GM20431 (cell line): ENCODE data around the gene AARS2.

Experiments used
- in situ Hi-C: fragments of 300-500 bp; cut with MseI, MboI; formaldehyde crosslinking; loops from one replicate; pipeline ENCODE4 v1.15.0; 2020; ENCODE audit warnings: low sequenced_read_pairs; ENCODE audit not compliant: unreplicated experiment

The AARS2 gene

DNA sequence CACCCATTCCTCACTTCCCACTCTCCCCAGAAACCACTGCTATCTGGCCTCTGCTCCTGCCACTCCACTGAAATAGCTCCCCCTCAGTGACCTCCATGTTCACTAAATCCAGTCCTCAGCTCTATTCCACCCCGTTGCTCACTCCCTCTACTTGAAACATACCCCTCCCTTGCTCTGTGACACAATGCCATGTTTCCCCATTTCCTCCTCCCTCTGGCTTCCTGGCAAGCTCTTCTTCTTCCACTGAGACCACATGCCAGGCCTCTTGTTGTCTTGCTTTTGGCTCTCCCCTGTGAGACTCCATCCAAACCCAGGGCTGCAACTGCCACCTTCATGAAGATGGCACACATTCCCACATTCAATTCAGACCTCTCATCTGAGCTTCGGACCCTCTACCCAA lies 29.0 kb downstream of the AARS2 start:
- in situ Hi-C loops = no loop called here

DNA sequence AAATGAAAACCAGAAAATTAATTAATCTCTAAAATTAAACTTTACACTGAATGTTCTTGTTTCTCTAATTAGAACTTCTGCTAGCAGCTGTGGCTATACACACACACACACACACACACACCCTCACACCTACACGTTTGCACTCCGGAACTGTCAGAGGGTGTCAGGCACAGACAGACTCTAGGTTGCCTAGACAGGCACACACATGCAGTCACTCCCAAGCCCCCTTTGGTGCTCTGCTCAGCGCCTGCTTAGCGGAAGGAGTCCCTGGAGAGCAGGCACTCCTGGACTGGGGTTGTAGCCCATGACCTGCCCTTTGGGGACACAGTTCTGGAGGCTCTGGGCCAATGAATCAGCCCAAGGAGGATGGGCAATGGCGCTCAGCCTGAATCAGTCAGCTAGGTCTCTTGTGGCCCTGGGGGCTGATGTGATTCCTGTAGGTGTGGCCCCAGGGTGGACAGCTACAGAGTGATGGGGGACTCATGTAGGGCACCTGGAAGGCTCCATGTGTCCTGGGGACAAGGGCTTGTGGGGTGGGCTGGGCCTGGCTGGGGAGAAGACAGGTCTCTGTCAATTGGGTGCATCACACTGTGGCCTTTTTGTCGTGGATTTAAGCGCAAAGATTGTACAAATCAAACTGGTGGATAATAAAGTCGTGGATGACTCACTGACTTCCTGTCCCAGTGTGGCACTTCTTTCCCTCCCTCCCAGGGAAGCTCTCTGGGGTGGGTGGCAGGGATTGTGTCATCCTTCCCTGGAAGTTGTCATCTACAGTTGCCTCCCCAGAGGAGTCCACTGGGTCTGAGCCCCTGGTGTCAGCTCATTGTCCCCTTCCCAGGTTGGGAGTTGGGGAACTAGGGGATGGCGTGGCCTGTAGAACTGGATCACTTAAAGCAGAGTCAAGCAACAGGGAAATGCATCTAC lies 34.1 kb downstream of the AARS2 start:
- in situ Hi-C loops = loop anchor here (10.0 kb wide), 1 partner anchor 56 kb away; no protein-coding TSS in a partner anchor

DNA sequence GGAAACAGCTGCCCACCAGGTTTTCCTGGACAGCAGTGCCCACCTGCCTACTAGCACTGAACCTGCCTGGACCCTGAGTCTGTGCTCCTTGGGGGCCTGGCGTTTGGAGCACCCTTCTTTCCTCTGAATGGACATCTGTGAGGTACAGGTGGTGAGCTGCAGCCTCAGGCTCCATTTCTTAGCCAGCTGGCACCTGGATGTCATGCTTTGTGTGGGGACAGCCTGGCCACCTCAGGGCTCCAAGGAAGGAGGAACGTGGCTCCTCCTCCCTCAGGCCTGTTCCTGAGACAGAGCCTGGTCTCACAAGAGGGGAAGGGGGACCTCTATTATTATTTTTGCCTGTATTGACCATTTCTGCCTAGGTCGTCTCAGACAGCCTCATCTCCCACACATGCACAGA lies 34.8 kb downstream of the AARS2 start:
- in situ Hi-C loops = loop anchor here (10.0 kb wide), 1 partner anchor 56 kb away; no protein-coding TSS in a partner anchor

DNA sequence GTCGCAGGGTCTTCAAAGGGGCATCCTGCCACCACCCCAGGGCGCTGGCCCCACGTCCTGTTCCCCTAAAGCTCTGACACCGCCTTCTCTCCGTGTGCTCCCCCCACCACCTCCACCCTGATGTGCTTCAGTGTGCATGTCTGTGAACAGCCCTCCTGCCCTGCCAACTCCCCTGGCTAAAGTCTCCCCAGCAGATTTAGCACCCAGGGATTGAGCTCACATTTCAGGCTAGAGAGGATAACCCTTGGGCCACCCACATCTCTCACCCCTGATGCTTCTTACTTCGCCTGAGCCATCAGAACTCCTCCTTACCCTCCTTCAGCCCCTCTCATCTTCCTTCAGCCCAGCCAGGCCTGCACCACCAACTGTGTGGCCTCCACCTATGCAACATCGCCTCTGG lies 35.4 kb downstream of the AARS2 start:
- in situ Hi-C loops = loop anchor here (10.0 kb wide), 1 partner anchor 57 kb away; no protein-coding TSS in a partner anchor

DNA sequence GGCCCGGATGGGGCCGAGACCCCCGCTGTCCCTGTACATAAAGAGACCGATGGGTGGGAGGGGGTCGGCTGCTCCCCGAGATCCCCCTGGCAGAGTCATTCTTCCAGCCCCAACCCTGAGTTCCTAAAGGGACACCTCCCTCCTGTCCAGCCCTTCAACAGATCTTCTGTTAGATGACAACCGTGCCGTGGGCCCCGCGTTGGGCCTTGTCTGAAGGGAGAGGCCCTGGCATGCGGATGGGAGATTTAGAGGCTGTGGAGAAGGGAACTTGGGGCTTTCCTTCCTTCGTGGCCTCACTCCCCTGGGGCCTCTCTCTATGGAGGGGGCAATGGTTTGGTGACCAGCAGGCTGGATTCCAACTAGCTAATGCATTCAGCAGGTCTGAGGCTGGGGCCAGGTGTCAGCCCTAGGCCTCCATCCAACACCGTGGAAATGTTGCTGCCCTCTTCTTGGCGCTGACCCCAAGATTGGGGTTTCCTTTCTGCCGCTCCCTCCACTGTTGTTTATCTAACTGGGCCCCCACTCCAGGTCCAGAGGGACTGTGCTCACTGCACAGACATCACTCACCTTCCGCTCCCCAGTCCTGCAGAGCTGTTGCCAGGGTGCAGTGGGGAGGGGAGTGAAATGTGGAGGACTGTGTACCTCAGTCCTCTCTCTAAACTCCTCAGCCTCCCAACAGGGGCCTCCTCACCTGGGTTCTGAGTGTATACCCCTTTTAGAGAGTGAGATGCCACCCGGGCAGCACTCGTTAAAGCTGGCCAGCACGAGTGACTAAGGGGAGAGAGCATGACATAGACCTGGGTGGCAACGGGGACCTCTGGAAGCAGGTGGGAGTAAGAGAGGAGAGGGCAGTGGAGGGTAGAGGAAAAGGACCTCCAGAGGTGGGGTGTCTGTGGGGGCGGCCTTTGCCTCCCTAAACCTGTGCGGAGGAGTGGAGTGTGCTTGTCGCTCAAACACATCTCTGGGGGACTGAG lies 36.2 kb downstream of the AARS2 start:
- in situ Hi-C loops = loop anchor here (10.0 kb wide), 1 partner anchor 58 kb away; no protein-coding TSS in a partner anchor

DNA sequence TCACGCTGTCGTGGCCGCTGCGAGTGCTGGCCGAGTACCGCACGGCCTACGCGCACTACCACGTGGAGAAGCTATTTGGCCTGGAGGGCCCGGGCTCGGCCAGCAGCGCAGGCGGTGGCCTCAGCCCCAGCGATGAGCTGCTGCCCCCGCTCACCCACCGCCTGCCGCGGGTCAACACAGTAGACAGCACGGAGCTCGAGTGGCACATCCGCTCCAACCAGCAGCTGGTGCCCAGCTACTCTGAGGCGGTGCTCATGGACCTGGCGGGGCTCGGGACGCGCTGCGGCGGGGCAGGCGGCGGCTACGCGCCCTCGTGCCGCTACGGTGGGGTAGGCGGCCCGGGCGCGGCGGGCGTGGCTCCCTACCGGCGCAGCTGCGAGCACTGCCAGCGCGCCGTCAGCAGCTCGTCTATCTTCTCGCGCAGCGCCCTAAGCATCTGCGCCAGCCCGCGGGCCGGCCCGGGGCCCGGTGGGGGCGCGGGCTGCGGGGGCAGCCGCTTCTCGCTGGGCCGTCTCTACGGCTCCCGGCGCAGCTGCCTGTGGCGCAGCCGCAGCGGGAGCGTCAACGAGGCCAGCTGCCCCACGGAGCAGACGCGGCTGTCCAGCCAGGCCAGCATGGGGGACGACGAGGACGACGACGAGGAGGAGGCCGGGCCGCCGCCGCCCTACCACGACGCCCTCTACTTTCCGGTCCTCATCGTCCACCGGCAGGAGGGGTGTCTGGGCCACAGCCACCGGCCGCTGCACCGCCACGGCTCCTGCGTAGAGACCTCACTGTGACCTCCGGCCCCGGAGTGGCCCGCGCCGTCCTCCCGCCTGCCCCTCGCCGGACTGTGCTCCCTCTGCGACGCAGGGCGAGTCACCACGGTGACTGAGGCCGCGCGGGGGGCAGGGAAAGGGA lies 37.1 kb downstream of the AARS2 start:
- in situ Hi-C loops = loop anchor here (10.0 kb wide), 1 partner anchor 59 kb away; no protein-coding TSS in a partner anchor

DNA sequence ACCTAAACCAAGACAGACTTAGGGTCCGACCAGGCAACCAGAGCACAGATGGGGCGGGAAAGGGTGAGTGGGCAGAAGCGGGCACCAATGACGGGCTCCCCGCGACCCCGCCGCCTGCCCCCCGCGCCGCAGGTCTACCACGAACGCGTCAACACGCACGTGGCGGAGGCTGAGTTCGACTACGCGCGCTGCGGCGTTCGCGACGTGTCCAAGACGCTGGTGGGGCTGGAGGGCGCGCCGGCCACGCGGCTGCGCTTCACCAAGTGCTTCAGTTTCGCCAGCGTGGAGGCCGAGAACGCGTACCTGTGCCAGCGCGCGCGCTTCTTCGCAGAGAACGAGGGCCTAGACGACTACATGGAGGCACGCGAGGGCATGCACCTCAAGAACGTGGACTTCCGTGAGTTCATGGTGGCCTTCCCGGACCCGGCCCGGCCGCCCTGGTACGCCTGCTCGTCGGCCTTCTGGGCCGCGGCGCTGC lies 37.8 kb downstream of the AARS2 start:
- in situ Hi-C loops = loop anchor here (10.0 kb wide), 1 partner anchor 59 kb away; no protein-coding TSS in a partner anchor

DNA sequence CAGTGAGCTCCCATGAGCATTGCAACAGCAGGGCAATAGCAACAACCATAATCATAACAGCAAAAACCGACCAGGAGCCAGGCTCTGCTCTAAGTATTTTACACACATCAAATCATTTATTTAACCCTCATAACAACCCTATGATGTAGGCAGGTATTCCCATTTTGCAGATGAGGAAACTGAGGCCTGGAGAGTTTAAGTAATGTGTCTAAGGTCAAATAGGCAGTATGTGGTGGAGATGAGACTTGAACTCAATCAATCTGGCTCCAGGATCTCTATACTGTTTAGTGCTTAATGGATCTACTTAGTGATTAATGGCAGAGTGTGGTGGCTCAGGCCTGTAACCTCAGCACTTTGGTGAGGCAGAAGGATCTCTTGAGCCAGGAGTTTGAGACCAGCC lies 39.5 kb downstream of the AARS2 start:
- in situ Hi-C loops = loop anchor here (10.0 kb wide), 1 partner anchor 61 kb away; no protein-coding TSS in a partner anchor

DNA sequence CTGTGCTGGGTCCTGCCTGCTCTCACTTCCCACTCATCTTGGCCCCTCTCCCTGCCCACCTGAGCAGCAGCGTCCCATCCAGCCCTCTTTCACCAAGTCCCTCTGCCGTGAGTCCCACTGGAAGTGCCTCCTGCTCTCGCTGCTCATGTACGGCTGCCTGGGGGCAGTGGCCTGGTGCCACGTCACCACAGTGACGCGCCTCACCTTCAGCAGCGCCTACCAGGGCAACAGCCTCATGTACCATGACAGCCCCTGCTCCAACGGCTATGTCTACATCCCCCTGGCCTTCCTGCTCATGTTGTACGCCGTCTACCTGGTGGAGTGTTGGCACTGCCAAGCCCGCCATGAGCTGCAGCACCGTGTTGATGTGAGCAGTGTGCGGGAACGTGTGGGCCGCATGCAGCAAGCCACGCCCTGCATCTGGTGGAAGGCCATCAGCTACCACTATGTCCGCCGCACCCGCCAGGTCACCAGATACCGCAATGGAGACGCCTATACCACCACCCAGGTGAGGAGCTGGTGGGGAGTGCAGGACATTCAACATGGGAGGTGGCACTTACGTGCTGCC lies 40.1 kb downstream of the AARS2 start:
- in situ Hi-C loops = loop anchor here (10.0 kb wide), 1 partner anchor 62 kb away; no protein-coding TSS in a partner anchor

DNA sequence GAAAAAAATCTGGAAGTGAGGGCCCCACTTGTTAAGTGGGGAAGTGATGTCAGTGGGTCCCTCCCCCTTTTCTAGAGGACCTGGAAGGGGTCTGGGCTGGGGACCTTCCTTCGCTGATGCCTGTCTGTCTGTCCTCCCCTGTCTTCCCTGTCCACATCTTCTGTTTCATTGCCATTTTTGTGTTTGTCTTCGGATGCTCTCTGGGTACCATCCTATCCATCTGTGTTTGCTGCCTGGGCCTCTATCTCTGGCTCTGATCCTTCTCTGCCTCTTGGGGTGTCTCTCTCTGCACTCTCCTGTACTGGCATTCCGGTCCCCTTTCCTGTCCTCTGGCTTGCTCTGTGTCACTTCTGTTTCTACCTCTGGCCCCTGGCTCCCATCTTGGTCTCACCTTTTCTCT lies 40.6 kb downstream of the AARS2 start:
- in situ Hi-C loops = loop anchor here (10.0 kb wide), 1 partner anchor 62 kb away; no protein-coding TSS in a partner anchor

DNA sequence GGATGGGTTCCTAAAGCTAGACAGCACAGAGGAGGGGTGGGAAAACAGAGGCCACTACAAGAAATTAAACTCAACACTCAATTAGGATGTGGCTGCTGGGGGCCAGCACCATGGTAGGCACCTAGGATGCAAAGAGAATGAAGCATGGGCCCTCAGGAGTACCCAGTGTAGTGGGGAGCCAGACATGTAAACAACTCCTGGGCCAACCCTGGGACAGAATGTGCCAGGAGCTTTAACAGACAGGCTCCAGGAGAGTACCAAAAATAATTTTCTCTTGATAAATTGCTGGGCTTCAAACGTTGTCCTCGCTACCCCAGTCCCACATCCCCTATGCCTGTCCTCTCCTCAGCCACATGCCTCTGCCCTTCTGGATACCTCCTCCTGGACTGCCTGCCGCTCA lies 41.2 kb downstream of the AARS2 start:
- in situ Hi-C loops = loop anchor here (10.0 kb wide), 1 partner anchor 63 kb away; no protein-coding TSS in a partner anchor

DNA sequence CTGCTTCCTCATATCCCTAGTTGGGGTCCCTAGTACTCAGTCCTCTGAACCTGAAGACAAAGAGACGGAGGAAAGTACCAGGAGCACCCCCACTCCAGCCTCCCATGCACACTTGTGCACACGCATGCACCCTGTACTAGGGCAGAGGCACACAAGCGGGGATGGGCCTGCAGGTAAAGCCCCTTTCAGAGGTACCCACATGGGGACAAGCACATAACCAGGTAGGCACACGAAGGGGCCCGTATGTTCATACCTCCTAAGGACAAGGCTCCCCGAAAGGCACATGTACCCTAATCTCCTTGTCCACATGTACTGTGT lies 41.8 kb downstream of the AARS2 start:
- in situ Hi-C loops = loop anchor here (10.0 kb wide), 1 partner anchor 63 kb away; no protein-coding TSS in a partner anchor

DNA sequence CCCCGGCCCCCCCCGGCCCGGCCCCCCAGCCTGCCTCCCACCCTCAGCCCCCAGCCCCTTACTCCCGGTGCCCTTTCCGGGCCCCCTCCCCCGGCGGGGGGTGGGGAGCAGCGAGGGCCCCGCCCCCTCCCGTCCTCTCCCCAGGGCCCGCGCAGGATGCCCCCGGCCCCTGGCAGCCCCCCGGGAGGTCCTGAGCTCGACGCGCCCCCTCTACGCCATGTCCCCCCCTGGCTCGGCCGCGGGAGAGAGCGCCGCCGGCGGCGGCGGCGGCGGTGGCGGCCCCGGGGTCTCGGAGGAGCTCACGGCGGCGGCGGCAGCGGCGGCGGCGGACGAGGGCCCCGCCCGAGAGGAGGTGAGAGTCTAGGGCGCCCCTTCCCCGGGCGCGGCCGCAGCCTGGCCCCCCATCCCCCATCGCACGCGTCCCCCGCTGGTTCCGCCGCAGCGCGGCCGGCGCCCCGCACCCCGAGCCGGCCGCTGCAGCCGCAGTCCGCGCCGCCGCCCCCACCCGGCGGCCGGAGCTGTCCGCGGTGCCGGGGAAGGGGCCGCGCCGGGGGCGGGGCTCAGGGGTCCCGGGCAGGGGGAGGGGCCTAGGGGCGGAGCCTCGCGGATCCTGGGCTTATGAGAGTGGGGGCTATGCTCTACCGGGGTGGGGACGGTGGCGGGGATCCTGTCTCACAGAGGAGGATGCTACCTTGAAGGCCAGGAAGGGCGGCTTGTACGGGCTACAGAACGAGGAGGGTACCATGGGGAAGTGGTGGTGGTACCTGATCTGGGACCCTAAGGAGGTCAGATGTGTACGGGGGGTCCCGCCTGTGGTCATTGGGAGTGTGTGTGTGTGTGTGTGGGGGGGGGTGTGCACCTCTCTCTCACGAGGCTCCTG lies 42.4 kb downstream of the AARS2 start:
- in situ Hi-C loops = loop anchor here (10.0 kb wide), 1 partner anchor 64 kb away; no protein-coding TSS in a partner anchor

DNA sequence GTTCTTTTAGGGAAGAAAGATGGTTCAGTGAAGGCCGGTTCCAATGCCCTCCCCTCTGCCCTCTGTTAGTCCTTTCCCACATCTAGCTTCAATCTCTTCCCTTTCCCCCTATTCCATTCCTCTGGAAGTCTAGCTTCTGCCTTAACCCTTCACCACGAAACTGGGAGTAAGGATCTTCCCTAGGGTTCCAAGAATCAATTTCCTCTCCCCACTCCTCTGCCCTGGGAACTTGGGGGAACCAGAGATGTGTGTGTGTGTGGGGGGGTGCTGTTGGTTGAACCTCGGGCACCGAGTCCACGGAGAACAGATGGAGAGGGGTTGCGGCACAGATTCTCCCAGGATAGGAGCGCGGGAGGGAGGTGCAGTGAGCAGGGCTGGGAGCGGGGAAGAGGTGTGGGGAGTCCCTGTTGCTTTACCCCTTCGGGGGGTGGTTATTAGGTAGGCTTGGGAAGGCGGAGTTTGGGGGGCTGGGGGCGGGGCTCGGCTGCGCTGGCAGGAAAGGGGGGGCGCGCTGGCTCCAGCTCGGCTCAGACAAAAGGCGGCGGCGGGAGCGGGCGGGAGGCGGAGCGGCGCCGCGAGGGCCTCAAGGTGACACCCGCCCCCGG lies 43.1 kb downstream of the AARS2 start, which contains the start of gene TMEM151B:
TSS of gene TMEM151B (plus strand) at position 530 of the 605 bp plus-strand sequence. CDS start 293 bp downstream, outside the sequence.
- in situ Hi-C loops = loop anchor here (10.0 kb wide), 1 partner anchor 65 kb away; no protein-coding TSS in a partner anchor

DNA sequence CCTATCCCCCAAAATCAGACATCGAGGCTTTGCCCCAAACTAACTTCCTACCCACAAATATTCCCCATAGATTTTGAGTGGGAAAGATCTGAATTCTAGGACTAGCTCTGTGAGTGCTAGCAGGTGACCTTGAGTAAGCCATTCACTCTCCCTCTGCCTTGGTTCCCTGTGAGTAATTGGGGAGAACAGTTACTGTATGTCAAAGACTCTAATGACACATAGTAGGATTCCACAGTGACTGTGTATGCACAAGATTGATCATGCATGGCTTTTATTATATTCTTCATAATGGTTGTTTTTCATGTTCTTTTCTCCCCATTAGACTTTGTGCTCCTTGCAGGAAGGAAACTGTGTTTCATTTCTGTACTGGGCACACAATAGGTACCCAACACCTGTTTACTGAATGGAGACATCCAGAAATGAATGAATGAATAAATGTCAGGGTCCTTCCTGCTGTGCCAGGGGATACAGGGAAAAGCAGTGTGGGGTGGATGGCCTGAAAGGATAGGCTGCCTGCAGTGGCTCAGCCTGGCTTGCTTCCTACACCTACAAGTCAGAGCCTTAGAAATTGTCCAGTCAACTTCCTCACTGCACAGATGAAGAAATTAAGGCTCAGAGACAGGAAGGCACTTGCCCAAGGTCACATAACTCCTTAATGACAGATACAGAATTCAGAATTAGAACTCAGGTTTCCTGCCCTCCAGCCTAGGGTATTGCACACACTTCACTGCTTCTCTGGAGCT lies 43.8 kb downstream of the AARS2 start:
- in situ Hi-C loops = no loop called here

DNA sequence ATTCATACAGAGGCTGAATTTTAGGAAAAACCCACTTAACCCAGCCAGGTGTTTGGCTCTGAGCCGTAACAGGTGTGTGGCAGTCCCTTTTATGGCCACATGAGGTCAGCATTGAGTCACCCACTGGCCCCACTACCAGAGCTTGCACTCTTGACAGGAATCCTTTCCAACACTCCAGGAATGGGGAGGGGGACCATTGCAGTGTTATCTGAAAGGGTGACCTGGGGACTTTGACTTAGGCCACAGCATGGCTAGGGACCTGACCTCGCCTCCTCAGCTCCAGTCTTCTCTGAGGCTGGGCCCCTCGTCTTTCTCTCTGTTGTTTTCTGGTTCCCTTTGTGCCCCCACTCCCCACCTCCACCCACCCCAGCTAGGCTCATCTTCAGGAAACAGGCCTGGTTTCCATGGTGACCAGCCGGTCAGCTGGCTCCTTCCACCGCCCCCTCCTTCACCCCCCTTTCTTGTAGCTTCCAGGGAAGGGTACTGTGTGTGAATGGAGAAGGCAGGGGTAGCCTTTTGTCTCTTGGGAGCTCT lies 45.0 kb downstream of the AARS2 start:
- in situ Hi-C loops = no loop called here
